Measurements from ENCODE around the gene CASK.

DNA sequence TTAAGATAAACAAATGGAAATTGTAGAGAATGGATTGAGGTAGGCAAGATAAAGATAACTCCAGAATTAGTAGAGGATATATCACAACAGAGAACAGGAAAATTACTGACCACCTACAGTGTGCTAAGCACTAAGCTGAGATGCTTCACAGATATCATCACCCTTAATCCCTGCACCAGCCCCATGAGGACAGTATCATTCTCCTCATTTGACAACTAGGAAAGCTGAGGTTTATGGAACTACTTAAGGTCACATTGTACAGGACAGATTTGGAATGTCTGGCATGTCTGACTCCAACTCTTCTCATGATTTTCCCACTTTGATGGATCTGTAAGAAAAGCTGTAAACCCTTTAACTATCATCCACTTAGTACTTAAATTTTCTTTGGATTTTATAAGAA lies 95.5 kb downstream of the CASK start:
- TF ChIP-seq CTCF (IDR thresholded peaks at IDR 0.05): no peak
- TF ChIP-seq POLR2AphosphoS5 (IDR thresholded peaks at IDR 0.05): no peak
- TF ChIP-seq POLR2A (IDR thresholded peaks at IDR 0.05): no peak
- TF ChIP-seq EP300 (IDR thresholded peaks at IDR 0.05): no peak

Measured in upper lobe of left lung (tissue), 4 donors.